Loucy (cell line): ENCODE measurements around the gene SORCS1.

Source experiments
- EZH2phosphoT487 ChIP-seq: fragments of 200-600 bp; IDR thresholded peaks from 2 replicates; pipeline ENCODE4 v1.6.1; 2018; ENCODE audit warnings: antibody characterized with exemption, mild to moderate bottlenecking, moderate library complexity, borderline replicate concordance
- TF ChIP-seq, protein P1 (sequence below): fragments of 200-600 bp; sonication (generic); conservative IDR thresholded peaks from 2 replicates; pipeline ENCODE4 v1.5.1; 2014; ENCODE audit warnings: mild to moderate bottlenecking, antibody characterized with exemption, low read length

DNA sequence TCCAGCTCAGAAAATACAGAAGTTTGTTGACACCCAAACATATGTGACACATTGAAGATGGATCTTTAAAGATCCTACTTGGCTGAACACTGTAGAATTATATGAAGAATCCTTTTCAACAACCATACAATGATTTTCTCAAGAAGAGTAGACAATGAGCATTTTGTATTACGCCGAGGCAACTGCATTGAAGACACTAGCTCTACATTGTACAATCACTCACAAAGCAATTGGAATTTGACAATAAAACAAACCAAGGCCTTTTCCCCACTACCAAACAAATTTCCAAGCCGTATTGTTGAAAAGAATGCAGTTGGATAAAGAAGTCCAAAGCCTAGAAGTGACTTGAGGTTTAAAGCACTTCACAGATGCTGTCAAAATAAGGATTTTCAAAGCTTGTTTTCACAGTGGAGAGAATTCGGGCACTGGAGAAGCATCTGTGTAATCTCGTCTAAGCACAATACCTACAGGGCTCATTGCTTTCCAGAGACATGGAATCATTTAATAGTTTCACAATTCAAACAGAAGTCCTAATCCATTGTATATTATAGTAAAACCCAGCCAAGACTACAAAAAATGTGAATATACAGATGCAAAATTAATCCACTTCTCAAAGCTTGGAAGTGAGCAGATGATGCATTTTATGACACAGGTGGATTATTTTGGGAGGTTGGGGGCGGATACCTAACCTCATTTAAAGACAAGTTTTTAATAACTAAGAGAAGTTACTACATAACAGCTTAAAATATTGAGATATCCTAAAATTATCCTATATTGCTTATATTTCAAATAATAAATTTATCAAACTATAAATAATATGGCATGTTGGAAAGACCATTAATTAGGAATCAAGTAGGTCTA lies 78.6 kb downstream of the SORCS1 start:
- TF ChIP-seq, protein P1, sequence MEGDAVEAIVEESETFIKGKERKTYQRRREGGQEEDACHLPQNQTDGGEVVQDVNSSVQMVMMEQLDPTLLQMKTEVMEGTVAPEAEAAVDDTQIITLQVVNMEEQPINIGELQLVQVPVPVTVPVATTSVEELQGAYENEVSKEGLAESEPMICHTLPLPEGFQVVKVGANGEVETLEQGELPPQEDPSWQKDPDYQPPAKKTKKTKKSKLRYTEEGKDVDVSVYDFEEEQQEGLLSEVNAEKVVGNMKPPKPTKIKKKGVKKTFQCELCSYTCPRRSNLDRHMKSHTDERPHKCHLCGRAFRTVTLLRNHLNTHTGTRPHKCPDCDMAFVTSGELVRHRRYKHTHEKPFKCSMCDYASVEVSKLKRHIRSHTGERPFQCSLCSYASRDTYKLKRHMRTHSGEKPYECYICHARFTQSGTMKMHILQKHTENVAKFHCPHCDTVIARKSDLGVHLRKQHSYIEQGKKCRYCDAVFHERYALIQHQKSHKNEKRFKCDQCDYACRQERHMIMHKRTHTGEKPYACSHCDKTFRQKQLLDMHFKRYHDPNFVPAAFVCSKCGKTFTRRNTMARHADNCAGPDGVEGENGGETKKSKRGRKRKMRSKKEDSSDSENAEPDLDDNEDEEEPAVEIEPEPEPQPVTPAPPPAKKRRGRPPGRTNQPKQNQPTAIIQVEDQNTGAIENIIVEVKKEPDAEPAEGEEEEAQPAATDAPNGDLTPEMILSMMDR = no peak
- no peak for TF ChIP-seq EZH2phosphoT487
